ENCODE results near the gene KIF26A. TPM values are rescaled to one million over a fixed set of nuclear protein-coding genes. Genes with fewer than 3 reads are reported as not detected.

The KIF26A gene
- total RNA-seq, 1 donor from 2014 or later, result 1.4 TPM

- no peaks in the 10 kb centered on the region for H3K79me2 ChIP-seq (ENCODE audit: insufficient read depth, low read length)
- H4K20me1 ChIP-seq (ENCODE audit: insufficient read depth, low read length), result no peaks in the 10 kb centered on the region
- no peak overlapping the region for H3K4me3 Mint-ChIP-seq (ENCODE audit: unreplicated experiment)
- no peaks in the 10 kb centered on the region for H3K36me3 ChIP-seq (ENCODE audit: insufficient read depth, low read length)
- H3K36me3 Mint-ChIP-seq (ENCODE audit: low read depth, unreplicated experiment), result no peaks in the 10 kb centered on the region
- H3K9me3 ChIP-seq (ENCODE audit: insufficient read depth, low read depth, low read length), result no peaks in the 10 kb centered on the region
- no peak overlapping the region for H3K9ac ChIP-seq (ENCODE audit: low read length)
- no peaks in the 10 kb centered on the region for H3K9me3 Mint-ChIP-seq (ENCODE audit: unreplicated experiment)
- TF ChIP-seq CTCF (IDR thresholded peaks at IDR 0.05; ENCODE audit: insufficient read depth, low read depth, low read length), result no peak
- no peak for TF ChIP-seq EZH2 (IDR thresholded peaks at IDR 0.05; ENCODE audit: insufficient read depth, low read length)
- H3K4me1 Mint-ChIP-seq (ENCODE audit: low read depth, unreplicated experiment), result no peaks in the 10 kb centered on the region
- DNase-seq (ENCODE audit: low read depth), result no peak
- no peak overlapping the region for H2AFZ ChIP-seq (ENCODE audit: low read depth, low read length)
- H3K4me2 ChIP-seq (ENCODE audit: low read length), result no peak overlapping the region
- H3K27ac ChIP-seq (ENCODE audit: low read depth, low read length), result no peak overlapping the region
- no peak overlapping the region for H3K4me3 ChIP-seq (ENCODE audit: insufficient read depth, low read depth, low read length)
- no peaks in the 10 kb centered on the region for H3K27me3 ChIP-seq (ENCODE audit: insufficient read depth, low read length)
- H3K4me1 ChIP-seq (ENCODE audit: insufficient read depth, low read length), result no peaks in the 10 kb centered on the region
- FAIRE-seq, result no peak
- H3K27ac Mint-ChIP-seq (ENCODE audit: unreplicated experiment), result no peak overlapping the region
- H3K27me3 Mint-ChIP-seq (ENCODE audit: low read depth, unreplicated experiment), result peaks cover 13% of the 10 kb centered on the region
Observed at GRCh38 chr14:104187931-104188726, 49.7 kb downstream of the KIF26A start.

- H3K36me3 ChIP-seq (ENCODE audit: insufficient read depth, low read length), result no peaks in the 10 kb centered on the region
- H2AFZ ChIP-seq (ENCODE audit: low read depth, low read length), result no peak overlapping the region
- no peak overlapping the region for H3K27ac ChIP-seq (ENCODE audit: low read depth, low read length)
- H3K27me3 Mint-ChIP-seq (ENCODE audit: low read depth, unreplicated experiment), result peaks cover 18% of the 10 kb centered on the region
- H3K79me2 ChIP-seq (ENCODE audit: insufficient read depth, low read length), result no peaks in the 10 kb centered on the region
- no peak overlapping the region for H3K9ac ChIP-seq (ENCODE audit: low read length)
- H3K4me1 Mint-ChIP-seq (ENCODE audit: low read depth, unreplicated experiment), result no peaks in the 10 kb centered on the region
- H3K4me3 Mint-ChIP-seq (ENCODE audit: unreplicated experiment), result no peak overlapping the region
- no peaks in the 10 kb centered on the region for H4K20me1 ChIP-seq (ENCODE audit: insufficient read depth, low read length)
- no peaks in the 10 kb centered on the region for H3K9me3 Mint-ChIP-seq (ENCODE audit: unreplicated experiment)
- no peaks in the 10 kb centered on the region for H3K27me3 ChIP-seq (ENCODE audit: insufficient read depth, low read length)
- H3K4me2 ChIP-seq (ENCODE audit: low read length), result no peak overlapping the region
- no peak overlapping the region for H3K27ac Mint-ChIP-seq (ENCODE audit: unreplicated experiment)
- H3K36me3 Mint-ChIP-seq (ENCODE audit: low read depth, unreplicated experiment), result no peaks in the 10 kb centered on the region
- H3K4me1 ChIP-seq (ENCODE audit: insufficient read depth, low read length), result no peaks in the 10 kb centered on the region
- no peaks in the 10 kb centered on the region for H3K9me3 ChIP-seq (ENCODE audit: insufficient read depth, low read depth, low read length)
- DNase-seq (ENCODE audit: low read depth), result no peak
- no peak overlapping the region for H3K4me3 ChIP-seq (ENCODE audit: insufficient read depth, low read depth, low read length)
- FAIRE-seq, result no peak
- TF ChIP-seq EZH2 (IDR thresholded peaks at IDR 0.05; ENCODE audit: insufficient read depth, low read length) (no peak), CTCF (IDR thresholded peaks at IDR 0.05; ENCODE audit: insufficient read depth, low read depth, low read length) (no peak)
Observed at GRCh38 chr14:104188727-104189400, 50.5 kb downstream of the KIF26A start.

All from astrocyte (in vitro differentiated cells and primary cell).